Measurements from ENCODE around the gene TIGD3. TPM values are rescaled to one million over a fixed set of nuclear protein-coding genes. Genes with fewer than 3 reads are reported as not detected.

Gene TIGD3
- total RNA-seq, 1 donor from 2014 or later, result 0.20 TPM

- no peak overlapping the region for H3K4me3 ChIP-seq (ENCODE audit: insufficient read depth, low read depth, low read length)
- no peaks in the 10 kb centered on the region for H3K9me3 Mint-ChIP-seq (ENCODE audit: unreplicated experiment)
- H3K36me3 ChIP-seq (ENCODE audit: insufficient read depth, low read length), result peaks cover 6% of the 10 kb centered on the region
- TF ChIP-seq CTCF (IDR thresholded peaks at IDR 0.05; ENCODE audit: insufficient read depth, low read depth, low read length), result no peak
- no peak for TF ChIP-seq EZH2 (IDR thresholded peaks at IDR 0.05; ENCODE audit: insufficient read depth, low read length)
- peak overlapping the region; percentile 91 for H3K4me2 ChIP-seq (ENCODE audit: low read length)
- peaks cover 49% of the 10 kb centered on the region for H4K20me1 ChIP-seq (ENCODE audit: insufficient read depth, low read length)
- H3K4me3 Mint-ChIP-seq (ENCODE audit: unreplicated experiment), result peak overlapping the region; percentile 64
- peak overlapping the region; percentile 61 for H3K27ac ChIP-seq (ENCODE audit: low read depth, low read length)
- DNase-seq (ENCODE audit: low read depth), result peak; percentile 13
- peaks cover 73% of the 10 kb centered on the region for H3K79me2 ChIP-seq (ENCODE audit: insufficient read depth, low read length)
- no peaks in the 10 kb centered on the region for H3K27me3 ChIP-seq (ENCODE audit: insufficient read depth, low read length)
- H3K9me3 ChIP-seq (ENCODE audit: insufficient read depth, low read depth, low read length), result no peaks in the 10 kb centered on the region
- peaks cover 41% of the 10 kb centered on the region for H3K4me1 ChIP-seq (ENCODE audit: insufficient read depth, low read length)
- peak overlapping the region; percentile 85 for H3K27ac Mint-ChIP-seq (ENCODE audit: unreplicated experiment)
- H3K9ac ChIP-seq (ENCODE audit: low read length), result peak overlapping the region; percentile 69
- peaks cover 35% of the 10 kb centered on the region for H3K4me1 Mint-ChIP-seq (ENCODE audit: low read depth, unreplicated experiment)
- H2AFZ ChIP-seq (ENCODE audit: low read depth, low read length), result peak overlapping the region; percentile 52
- FAIRE-seq, result no peak
- H3K36me3 Mint-ChIP-seq (ENCODE audit: low read depth, unreplicated experiment), result peaks cover 27% of the 10 kb centered on the region
- no peaks in the 10 kb centered on the region for H3K27me3 Mint-ChIP-seq (ENCODE audit: low read depth, unreplicated experiment)
These were observed 36.4 kb downstream of the TIGD3 start for GRCh38 chr11:65390996-65391395.

GRCh38 chr11:65392186-65392829, 37.8 kb downstream of the TIGD3 start:
- H3K4me1 Mint-ChIP-seq (ENCODE audit: low read depth, unreplicated experiment), result peaks cover 35% of the 10 kb centered on the region
- Histone ChIP-seq H3K9ac (ENCODE audit: low read length) (no peak overlapping the region), H3K4me1 (ENCODE audit: insufficient read depth, low read length) (peaks cover 33% of the 10 kb centered on the region), H3K9me3 (ENCODE audit: insufficient read depth, low read depth, low read length) (no peaks in the 10 kb centered on the region), H3K79me2 (ENCODE audit: insufficient read depth, low read length) (peaks cover 73% of the 10 kb centered on the region), H3K27ac (ENCODE audit: low read depth, low read length) (no peak overlapping the region), H3K27me3 (ENCODE audit: insufficient read depth, low read length) (no peaks in the 10 kb centered on the region), H3K4me3 (ENCODE audit: insufficient read depth, low read depth, low read length) (no peak overlapping the region), H4K20me1 (ENCODE audit: insufficient read depth, low read length) (peaks cover 52% of the 10 kb centered on the region), H2AFZ (ENCODE audit: low read depth, low read length) (no peak overlapping the region), H3K4me2 (ENCODE audit: low read length) (no peak overlapping the region), H3K36me3 (ENCODE audit: insufficient read depth, low read length) (peaks cover 6% of the 10 kb centered on the region)
- no peak for TF ChIP-seq EZH2 (IDR thresholded peaks at IDR 0.05; ENCODE audit: insufficient read depth, low read length)
- TF ChIP-seq CTCF (IDR thresholded peaks at IDR 0.05; ENCODE audit: insufficient read depth, low read depth, low read length), result no peak
- H3K27ac Mint-ChIP-seq (ENCODE audit: unreplicated experiment), result no peak overlapping the region
- peaks cover 30% of the 10 kb centered on the region for H3K36me3 Mint-ChIP-seq (ENCODE audit: low read depth, unreplicated experiment)
- H3K9me3 Mint-ChIP-seq (ENCODE audit: unreplicated experiment), result no peaks in the 10 kb centered on the region
- peak overlapping the region; percentile 41 for H3K4me3 Mint-ChIP-seq (ENCODE audit: unreplicated experiment)
- no peaks in the 10 kb centered on the region for H3K27me3 Mint-ChIP-seq (ENCODE audit: low read depth, unreplicated experiment)
- no peak for DNase-seq (ENCODE audit: low read depth)
- no peak for FAIRE-seq

- H3K4me2 ChIP-seq (ENCODE audit: low read length), result no peak overlapping the region
- H3K79me2 ChIP-seq (ENCODE audit: insufficient read depth, low read length), result peaks cover 69% of the 10 kb centered on the region
- H3K9ac ChIP-seq (ENCODE audit: low read length), result no peak overlapping the region
- no peaks in the 10 kb centered on the region for H3K27me3 Mint-ChIP-seq (ENCODE audit: low read depth, unreplicated experiment)
- no peak overlapping the region for H3K27ac ChIP-seq (ENCODE audit: low read depth, low read length)
- TF ChIP-seq EZH2 (IDR thresholded peaks at IDR 0.05; ENCODE audit: insufficient read depth, low read length) (no peak), CTCF (IDR thresholded peaks at IDR 0.05; ENCODE audit: insufficient read depth, low read depth, low read length) (no peak)
- H2AFZ ChIP-seq (ENCODE audit: low read depth, low read length), result no peak overlapping the region
- H3K9me3 Mint-ChIP-seq (ENCODE audit: unreplicated experiment), result no peaks in the 10 kb centered on the region
- no peaks in the 10 kb centered on the region for H3K9me3 ChIP-seq (ENCODE audit: insufficient read depth, low read depth, low read length)
- H3K4me3 ChIP-seq (ENCODE audit: insufficient read depth, low read depth, low read length), result no peak overlapping the region
- FAIRE-seq, result no peak
- H3K4me1 Mint-ChIP-seq (ENCODE audit: low read depth, unreplicated experiment), result peaks cover 35% of the 10 kb centered on the region
- peaks cover 51% of the 10 kb centered on the region for H4K20me1 ChIP-seq (ENCODE audit: insufficient read depth, low read length)
- H3K4me3 Mint-ChIP-seq (ENCODE audit: unreplicated experiment), result peak overlapping the region; percentile 41
- H3K36me3 ChIP-seq (ENCODE audit: insufficient read depth, low read length), result peaks cover 6% of the 10 kb centered on the region
- no peaks in the 10 kb centered on the region for H3K27me3 ChIP-seq (ENCODE audit: insufficient read depth, low read length)
- H3K36me3 Mint-ChIP-seq (ENCODE audit: low read depth, unreplicated experiment), result peaks cover 33% of the 10 kb centered on the region
- no peak overlapping the region for H3K27ac Mint-ChIP-seq (ENCODE audit: unreplicated experiment)
- peaks cover 32% of the 10 kb centered on the region for H3K4me1 ChIP-seq (ENCODE audit: insufficient read depth, low read length)
- DNase-seq (ENCODE audit: low read depth), result no peak
These were observed 38.3 kb downstream of the TIGD3 start for GRCh38 chr11:65392899-65393298.
